ENCODE measurements around the gene BPIFB3.

Gene BPIFB3

GRCh38 chr20:33062825-33063149 is 9.1 kb downstream of the BPIFB3 start:
- no peak for DNase-seq (ENCODE audit: low read depth)

DNA sequence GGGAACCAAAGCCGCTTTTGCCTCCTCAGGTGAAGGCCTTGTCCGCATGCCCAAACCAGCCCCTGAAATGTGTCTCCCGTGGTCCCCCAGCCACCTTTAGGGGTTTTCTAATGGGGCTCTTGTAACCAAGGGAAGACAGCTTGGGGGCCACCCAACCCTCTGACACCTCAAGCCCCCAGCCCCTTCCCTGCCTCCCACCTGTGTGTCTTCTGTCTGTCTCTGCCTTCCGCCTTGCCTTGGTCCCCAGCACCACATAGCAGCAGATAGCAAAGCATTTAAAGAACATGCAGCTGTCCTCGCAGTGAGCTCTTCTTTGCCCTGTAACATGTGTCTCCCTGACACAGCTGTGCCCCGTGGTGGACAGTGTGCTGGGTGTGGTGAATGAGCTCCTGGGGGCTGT is 9.6 kb downstream of the BPIFB3 start:
- DNase-seq (ENCODE audit: low read depth), result no peak

DNA sequence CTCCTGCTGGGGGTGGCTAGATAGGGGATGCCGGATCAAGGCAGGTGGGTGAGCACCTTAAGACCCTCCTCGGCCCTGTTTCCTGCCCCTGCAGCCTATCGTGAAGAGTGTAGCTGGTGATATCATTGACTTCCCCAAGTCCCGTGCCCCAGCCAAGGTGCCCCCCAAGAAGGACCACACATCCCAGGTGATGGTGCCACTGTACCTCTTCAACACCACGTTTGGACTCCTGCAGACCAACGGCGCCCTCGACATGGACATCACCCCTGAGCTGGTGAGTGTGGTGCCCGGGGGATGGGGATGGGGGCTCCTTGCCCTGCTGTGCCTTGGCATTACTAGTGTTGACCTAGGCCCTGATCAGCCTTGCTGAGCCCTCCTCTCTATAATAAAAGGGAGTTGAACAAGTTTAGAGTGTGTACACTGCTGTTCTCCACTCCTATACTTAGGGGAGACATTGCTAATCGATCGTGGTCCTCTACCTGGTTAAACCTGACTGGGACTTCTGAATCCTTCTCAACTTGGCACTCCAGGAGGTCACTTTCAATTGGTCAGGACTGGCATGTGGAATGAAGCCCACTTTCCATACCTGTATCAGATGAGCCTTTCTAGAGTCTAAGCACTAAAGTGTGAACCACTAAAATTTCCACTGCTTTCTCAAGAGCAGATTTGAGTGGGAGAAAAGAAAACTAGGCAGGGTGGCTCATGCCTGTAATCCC is 11.0 kb downstream of the BPIFB3 start:
- no peak for DNase-seq (ENCODE audit: low read depth)

- no peak for DNase-seq (ENCODE audit: low read depth)
Observed at GRCh38 chr20:33065785-33066184, 12.1 kb downstream of the BPIFB3 start.

- DNase-seq (ENCODE audit: low read depth), result no peak
Observed at GRCh38 chr20:33067806-33068205, 14.1 kb downstream of the BPIFB3 start.

DNA sequence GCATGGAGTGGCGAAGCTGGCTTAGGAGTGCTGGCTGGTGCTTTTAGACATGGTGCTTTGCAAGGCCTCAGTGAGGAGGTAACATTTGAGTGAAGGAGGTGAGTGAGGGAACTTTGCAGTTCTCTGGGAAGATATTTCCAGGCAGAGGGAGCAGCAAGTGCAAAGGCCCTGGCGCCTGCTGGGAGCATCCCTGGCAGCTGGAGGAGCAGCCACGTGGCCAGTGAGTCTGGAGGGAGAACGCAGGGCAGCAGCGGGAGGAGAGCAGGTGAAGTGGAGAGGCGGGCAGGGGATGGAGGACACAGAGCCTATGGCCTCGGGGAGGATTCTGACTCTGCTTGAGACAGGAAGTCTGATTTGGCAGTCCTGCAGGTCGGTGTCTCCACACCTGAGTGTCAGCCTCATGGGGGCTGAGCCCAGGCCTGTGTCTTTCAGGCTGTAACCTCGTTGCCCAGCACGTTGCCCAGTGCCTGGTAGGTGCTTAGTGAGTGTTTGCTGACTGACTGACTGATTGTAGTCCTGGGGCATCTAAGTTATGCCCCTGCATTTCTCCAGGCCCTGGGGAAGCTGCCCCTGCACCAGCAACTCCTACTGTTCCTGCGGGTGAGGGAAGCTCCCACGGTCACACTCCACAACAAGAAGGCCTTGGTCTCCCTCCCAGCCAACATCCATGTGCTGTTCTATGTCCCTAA is 14.7 kb downstream of the BPIFB3 start:
- DNase-seq (ENCODE audit: low read depth), result no peak

DNA sequence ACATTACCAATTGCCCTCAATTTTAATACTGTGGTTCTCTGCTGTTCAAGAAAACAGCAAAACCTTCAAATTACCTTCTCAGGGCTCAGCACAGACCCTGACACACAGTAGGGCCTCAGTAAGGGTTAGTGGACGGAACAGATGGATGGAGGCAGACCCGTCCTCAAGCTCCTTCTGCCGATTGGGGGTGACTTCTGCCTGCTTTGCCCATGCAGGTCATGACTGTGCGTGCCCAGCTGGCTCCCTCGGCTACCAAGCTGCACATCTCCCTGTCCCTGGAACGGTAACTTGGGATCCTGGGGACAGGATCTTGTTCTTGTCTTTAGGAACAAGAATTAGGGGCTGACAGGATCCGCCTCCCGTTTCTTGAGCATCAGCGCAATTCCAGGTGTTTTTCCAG is 16.0 kb downstream of the BPIFB3 start:
- no peak for DNase-seq (ENCODE audit: low read depth)

- no peak for DNase-seq (ENCODE audit: low read depth)
Observed at GRCh38 chr20:33070111-33071053, 16.7 kb downstream of the BPIFB3 start.

GRCh38 chr20:33071198-33071597 is 17.5 kb downstream of the BPIFB3 start:
- no peak for DNase-seq (ENCODE audit: low read depth)

- DNase-seq (ENCODE audit: low read depth), result no peak
Observed at GRCh38 chr20:33072362-33072761, 18.7 kb downstream of the BPIFB3 start.

GRCh38 chr20:33072813-33073212 is 19.1 kb downstream of the BPIFB3 start:
- DNase-seq (ENCODE audit: low read depth), result no peak

DNA sequence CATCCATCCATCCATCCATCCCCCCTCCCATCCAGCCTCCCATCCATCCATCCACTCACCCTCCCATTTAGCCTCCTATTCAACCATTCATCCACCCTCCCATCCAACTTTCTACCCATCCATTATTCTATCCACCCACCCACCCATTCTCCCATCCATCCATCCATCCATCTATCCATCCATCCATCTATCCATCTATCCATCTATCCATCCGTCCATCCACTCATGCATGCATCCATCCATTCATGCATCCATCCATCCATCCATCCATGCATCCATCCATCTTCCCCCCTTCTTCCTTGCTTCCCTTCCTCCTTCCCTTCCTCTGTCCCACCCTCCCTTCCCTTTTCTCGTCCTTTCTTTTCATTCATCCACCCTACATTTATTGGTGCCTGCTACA is 21.0 kb downstream of the BPIFB3 start:
- DNase-seq (ENCODE audit: low read depth), result no peak

- DNase-seq (ENCODE audit: low read depth), result no peak
Observed at GRCh38 chr20:33075281-33075680, 21.6 kb downstream of the BPIFB3 start.

DNA sequence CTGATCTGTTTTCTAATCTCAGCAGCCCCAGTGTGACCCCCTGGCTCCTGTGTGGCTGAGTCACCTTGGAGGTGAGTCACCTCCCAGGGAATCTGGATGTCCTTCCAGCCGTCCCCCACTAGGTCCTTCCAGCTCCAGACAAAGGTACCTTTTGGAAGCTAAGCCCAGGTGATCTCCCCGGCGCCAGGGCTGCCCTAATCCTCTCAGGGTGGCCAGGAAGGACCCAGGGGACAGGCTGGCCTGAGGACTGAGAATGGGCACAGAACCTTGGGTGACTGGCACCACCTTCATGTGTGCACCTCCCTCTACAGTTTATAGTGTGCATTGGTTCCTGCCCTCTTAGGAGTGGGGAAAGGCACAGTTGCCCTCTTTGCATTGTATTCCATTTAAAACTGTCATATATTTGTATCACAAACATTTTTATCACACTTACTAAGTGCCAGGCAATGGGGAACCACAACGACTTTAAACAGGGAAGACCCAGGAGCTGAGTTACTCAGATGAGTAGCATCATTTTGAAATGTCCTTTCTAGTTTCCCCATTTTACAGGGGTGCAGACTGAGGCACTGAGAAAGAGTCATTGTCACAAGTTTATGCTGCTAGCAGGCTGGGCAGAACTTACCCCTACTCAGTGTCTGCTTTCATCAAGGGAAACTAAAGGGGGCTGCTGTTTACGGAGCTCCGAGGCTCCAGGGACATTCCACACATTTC is 23.1 kb downstream of the BPIFB3 start:
- peak; percentile 42 for DNase-seq (ENCODE audit: low read depth)

DNA sequence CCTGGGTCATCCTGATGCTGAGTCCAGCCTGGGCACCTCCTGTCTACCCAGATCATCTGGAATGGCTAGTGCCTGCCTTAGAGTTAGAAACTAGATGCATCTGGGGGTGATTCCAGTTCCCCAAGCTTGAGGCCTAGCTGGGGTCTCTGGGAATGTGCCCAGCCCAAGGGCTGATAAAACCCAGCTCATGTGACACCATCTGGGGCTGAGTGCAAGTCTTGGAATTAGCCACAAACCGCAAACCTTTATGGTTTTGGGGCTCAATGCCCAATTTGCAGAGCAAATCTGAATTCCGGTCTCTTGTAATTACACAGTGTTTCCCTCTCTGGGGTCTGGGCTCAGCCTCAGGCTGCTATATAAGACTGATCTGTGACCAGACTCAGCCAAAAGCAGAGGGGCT is 25.6 kb downstream of the BPIFB3 start, which contains the start of gene BPIFB4:
Gene BPIFB4 (plus strand): TSS at position 385 of the 400 bp plus-strand sequence. CDS start 1,884 bp downstream, outside the sequence.
- DNase-seq (ENCODE audit: low read depth), result no peak

DNA sequence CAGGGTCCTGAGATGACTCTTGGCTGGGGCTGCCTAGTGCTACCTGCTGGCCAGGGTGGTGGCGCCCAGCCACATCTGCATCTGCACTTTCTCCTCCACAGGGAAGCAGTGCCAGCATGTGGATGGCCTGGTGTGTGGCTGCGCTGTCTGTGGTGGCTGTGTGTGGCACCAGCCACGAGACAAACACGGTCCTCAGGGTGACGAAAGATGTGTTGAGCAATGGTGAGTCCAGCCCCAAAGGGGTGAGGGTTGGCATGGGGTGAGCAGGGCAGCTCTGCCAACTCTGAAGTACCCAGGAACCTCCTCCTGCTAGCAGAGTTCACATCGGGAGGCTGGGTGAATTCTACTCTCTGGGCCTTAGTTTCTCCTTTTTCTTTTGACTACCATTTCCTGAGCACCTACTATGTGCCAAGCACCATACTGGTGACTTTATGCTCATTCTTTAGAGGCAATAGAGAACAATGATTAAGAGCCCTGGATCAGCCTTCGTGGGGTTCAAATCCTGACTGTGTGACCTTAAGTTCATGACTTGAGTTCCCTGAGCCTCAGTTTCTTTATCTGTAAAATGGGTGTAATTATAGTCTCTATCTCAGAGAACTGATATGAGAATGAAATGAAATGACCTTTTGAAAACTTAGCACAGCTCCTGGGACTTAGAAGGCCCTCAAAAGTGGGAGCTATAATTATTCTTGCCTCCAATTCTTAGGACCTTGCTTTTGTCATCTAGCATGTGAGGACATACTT is 27.9 kb downstream of the BPIFB3 start:
- no peak for DNase-seq (ENCODE audit: low read depth)

- no peak for DNase-seq (ENCODE audit: low read depth)
Observed at GRCh38 chr20:33082546-33082945, 28.8 kb downstream of the BPIFB3 start.

- DNase-seq (ENCODE audit: low read depth), result no peak
Observed at GRCh38 chr20:33083544-33084340, 30.0 kb downstream of the BPIFB3 start.

DNA sequence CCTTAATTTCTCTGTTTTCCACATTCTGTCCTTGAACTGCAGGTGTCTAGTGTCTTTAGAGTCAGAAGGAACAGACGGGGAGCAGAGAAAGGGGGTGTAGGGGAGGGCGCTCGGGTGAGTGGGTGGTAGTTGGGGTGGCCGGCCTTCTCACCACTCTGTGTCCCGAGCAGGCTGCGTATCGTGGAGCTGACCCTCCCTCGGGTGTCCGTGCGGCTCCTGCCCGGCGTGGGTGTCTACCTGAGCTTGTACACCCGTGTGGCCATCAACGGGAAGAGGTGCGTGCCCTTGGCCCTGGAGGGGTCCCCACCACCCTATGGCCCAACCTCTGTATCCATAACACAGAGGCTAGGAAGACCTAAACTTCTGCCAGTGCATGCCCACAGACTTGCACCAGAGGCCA is 31.0 kb downstream of the BPIFB3 start:
- DNase-seq (ENCODE audit: low read depth), result no peak

DNA sequence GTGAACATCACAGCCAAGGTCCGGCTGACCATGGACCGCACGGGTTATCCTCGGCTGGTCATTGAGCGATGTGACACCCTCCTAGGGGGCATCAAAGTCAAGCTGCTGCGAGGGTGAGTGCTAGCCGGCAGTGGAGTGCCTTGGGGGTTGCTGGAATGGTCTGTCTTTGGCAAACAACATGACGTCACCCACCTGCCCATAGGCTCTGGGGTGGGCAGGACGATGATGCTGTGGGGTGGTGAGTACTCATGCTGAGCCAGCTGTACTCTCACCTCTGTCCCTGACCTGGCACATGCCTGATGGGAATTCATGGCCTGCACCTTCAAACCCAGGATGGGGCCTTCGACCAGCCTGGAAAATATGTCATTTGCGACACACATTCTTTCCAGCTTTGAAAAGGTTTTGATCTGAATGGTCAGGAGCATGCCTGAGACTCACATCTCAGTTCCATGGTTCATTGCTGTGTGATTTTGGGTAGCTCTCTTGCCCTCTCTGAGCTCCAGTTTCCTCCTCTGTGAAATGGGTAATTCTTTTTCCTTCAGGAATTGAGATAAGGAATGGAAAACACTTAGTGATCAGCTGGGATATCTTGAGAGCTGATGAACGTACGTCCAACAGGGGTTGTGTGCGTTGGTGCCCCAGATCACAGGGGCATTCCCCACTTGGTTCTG is 32.5 kb downstream of the BPIFB3 start:
- DNase-seq (ENCODE audit: low read depth), result no peak
